ENCODE measurements around the gene GABBR1.

Gene GABBR1

DNA sequence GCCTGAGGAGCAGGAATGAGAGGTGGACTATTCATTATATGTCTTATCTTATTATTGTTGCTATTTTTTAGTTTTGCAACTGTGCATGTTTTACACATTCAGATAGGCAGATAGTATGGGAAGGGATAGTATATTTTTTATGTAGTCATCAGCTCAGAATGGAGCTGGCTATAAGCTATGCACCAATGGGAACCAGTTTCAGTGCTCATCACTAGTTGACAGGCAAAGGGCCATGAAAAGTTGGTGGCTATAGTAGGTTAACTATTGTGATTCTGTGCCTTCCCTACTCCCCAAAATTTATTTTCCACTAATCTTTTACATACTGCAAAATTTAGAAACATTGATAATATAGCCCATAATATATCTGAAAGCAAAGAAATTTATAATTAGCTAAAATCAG is 68.1 kb downstream of the GABBR1 start:
- DNase-seq (ENCODE audit: low read depth, low spot score) = no peak
- no peak overlapping the region for H3K4me3 ChIP-seq (ENCODE audit: insufficient read length, low read depth)
- TF ChIP-seq YY1 (IDR thresholded peaks at IDR 0.05; ENCODE audit: insufficient read depth, insufficient read length) (no peak), ZNF274 (IDR thresholded peaks at IDR 0.05; ENCODE audit: low read depth, low read length) (no peak), SUZ12 (IDR thresholded peaks at IDR 0.05; ENCODE audit: extremely low read depth, insufficient read depth, insufficient read length) (no peak)
- no peaks in the 10 kb centered on the region for H3K36me3 ChIP-seq (ENCODE audit: insufficient read depth, insufficient read length, low read length)
- no peak overlapping the region for H3K9ac ChIP-seq (ENCODE audit: insufficient read length, low read depth)
- no peaks in the 10 kb centered on the region for H3K9me3 ChIP-seq (ENCODE audit: insufficient read depth, low read length)
- H3K27me3 ChIP-seq (ENCODE audit: insufficient read depth, insufficient read length) = no peaks in the 10 kb centered on the region
- H3K4me1 ChIP-seq (ENCODE audit: insufficient read depth, insufficient read length) = no peaks in the 10 kb centered on the region

DNA sequence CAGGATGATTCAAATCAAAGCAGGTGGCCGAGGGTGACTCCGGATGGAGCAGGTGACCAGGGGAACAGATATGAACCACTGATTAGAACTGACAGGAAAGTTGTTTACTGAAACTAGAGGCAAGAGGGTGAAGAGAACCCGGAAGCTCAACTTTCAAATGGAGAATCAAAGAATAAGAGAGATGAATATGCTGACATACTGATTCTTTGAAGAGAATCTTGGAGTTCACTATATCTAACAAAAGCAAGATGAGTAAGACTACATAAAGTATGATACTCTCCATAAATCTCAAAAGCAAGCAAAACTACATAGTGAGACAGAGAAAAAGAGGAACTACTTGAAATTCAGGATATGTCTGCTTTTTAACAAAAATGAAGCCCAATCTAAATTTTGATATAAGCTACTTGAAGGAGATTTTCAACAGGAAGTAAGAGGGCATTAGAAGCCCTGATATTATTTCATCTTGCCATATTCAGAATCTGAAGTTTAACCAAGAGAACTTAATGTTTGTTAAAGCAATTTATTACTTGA is 69.5 kb downstream of the GABBR1 start:
- TF ChIP-seq ZNF274 (IDR thresholded peaks at IDR 0.05; ENCODE audit: low read depth, low read length) = no peak
- TF ChIP-seq YY1 (IDR thresholded peaks at IDR 0.05; ENCODE audit: insufficient read depth, insufficient read length) = no peak
- no peak for TF ChIP-seq SUZ12 (IDR thresholded peaks at IDR 0.05; ENCODE audit: extremely low read depth, insufficient read depth, insufficient read length)
- H3K4me3 ChIP-seq (ENCODE audit: insufficient read length, low read depth) = no peak overlapping the region
- H3K9ac ChIP-seq (ENCODE audit: insufficient read length, low read depth) = no peak overlapping the region
- H3K9me3 ChIP-seq (ENCODE audit: insufficient read depth, low read length) = no peaks in the 10 kb centered on the region
- H3K27me3 ChIP-seq (ENCODE audit: insufficient read depth, insufficient read length) = no peaks in the 10 kb centered on the region
- no peaks in the 10 kb centered on the region for H3K4me1 ChIP-seq (ENCODE audit: insufficient read depth, insufficient read length)
- no peak for DNase-seq (ENCODE audit: low read depth, low spot score)
- no peaks in the 10 kb centered on the region for H3K36me3 ChIP-seq (ENCODE audit: insufficient read depth, insufficient read length, low read length)

DNA sequence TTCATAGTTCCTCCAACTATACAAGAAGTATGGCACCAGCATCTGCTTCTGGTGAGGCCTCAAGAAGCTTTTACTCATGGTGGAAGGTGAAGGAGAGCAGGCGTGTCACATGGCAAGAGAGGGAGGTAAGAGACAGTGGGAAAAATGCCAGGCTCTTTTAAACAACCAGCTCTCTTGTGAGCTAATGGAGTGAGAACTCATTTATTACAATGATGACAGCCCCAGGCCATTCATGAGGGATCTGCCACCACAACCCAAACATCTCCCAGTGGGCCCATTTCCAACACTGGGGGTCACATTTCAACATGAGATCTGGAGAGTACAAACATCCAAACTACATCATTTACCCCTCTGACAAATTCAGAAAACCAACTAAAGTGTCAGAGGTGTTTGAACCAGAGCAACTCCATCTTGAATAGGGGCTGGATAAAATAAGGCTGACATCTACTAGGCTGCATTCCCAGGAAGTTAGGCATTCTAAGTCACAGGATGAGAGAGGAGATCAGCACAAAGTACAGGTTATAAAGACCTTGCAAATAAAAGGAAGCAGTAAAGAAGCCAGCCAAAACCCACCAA is 71.3 kb downstream of the GABBR1 start:
- no peaks in the 10 kb centered on the region for H3K9me3 ChIP-seq (ENCODE audit: insufficient read depth, low read length)
- DNase-seq (ENCODE audit: low read depth, low spot score) = no peak
- no peak for TF ChIP-seq YY1 (IDR thresholded peaks at IDR 0.05; ENCODE audit: insufficient read depth, insufficient read length)
- TF ChIP-seq ZNF274 (IDR thresholded peaks at IDR 0.05; ENCODE audit: low read depth, low read length) = no peak
- no peak for TF ChIP-seq SUZ12 (IDR thresholded peaks at IDR 0.05; ENCODE audit: extremely low read depth, insufficient read depth, insufficient read length)
- peaks cover 2% of the 10 kb centered on the region for H3K27me3 ChIP-seq (ENCODE audit: insufficient read depth, insufficient read length)
- H3K4me1 ChIP-seq (ENCODE audit: insufficient read depth, insufficient read length) = no peaks in the 10 kb centered on the region
- no peak overlapping the region for H3K4me3 ChIP-seq (ENCODE audit: insufficient read length, low read depth)
- H3K9ac ChIP-seq (ENCODE audit: insufficient read length, low read depth) = no peak overlapping the region
- no peaks in the 10 kb centered on the region for H3K36me3 ChIP-seq (ENCODE audit: insufficient read depth, insufficient read length, low read length)

DNA sequence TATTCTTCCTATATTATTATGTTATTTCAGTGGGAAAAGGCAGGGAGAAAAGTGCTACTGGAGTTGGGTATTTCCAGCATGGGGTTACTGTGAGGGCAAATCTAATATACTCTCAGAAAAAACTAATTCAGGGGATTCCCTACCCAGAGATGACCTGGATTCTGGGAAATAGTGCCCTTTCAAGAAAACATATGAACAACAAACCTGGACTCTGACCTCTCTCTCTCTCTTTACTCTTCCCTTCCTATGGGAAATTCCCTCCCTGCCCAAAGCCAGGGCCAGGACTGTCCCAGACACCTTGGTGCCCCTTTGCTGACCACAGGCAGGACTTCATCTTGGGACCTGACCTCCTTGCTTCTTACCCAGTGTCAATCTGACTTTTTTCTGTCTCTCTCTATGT is 71.9 kb downstream of the GABBR1 start:
- no peak for DNase-seq (ENCODE audit: low read depth, low spot score)
- no peaks in the 10 kb centered on the region for H3K36me3 ChIP-seq (ENCODE audit: insufficient read depth, insufficient read length, low read length)
- peaks cover 8% of the 10 kb centered on the region for H3K27me3 ChIP-seq (ENCODE audit: insufficient read depth, insufficient read length)
- H3K4me3 ChIP-seq (ENCODE audit: insufficient read length, low read depth) = no peak overlapping the region
- TF ChIP-seq SUZ12 (IDR thresholded peaks at IDR 0.05; ENCODE audit: extremely low read depth, insufficient read depth, insufficient read length) (no peak), YY1 (IDR thresholded peaks at IDR 0.05; ENCODE audit: insufficient read depth, insufficient read length) (no peak), ZNF274 (IDR thresholded peaks at IDR 0.05; ENCODE audit: low read depth, low read length) (no peak)
- no peaks in the 10 kb centered on the region for H3K9me3 ChIP-seq (ENCODE audit: insufficient read depth, low read length)
- H3K4me1 ChIP-seq (ENCODE audit: insufficient read depth, insufficient read length) = no peaks in the 10 kb centered on the region
- no peak overlapping the region for H3K9ac ChIP-seq (ENCODE audit: insufficient read length, low read depth)

DNA sequence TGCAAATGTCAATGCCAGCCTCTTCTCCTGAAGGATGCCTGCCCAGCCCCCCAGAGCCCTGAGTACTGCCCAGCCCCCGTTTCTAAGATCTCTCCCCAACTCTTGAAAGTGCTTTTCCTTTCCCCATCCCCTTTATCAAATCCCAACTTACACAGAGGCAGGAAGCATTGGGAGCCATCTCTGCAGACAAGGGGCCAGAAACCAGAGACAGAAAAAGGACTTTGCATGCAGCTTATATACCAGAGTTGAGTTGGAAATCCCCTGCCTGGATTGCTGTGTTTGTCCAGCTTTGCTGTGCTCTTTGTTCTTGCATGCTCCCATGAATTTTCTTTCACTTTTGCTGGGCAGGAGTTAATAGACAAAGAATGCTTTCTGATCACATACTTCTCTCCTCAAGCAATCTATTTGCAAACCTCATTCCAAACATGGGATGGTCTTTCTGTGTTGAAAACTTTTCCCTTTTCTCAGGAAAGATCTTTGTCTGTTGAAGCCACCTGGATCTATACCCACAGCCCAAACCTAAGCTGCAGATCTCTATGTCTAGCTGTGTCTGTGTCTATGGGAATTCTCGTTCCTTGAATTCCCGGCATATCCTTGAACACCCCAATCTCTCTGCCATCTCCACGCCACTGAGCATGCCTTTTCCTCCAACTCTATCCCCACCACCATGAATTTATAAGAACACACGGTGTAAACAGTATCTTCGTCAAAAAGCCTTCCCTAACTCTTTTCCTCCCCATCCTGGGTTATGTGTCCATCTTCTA is 73.3 kb downstream of the GABBR1 start, which contains the start of gene UBD:
UBD (minus strand) TSS at position 209 of the 764 bp plus-strand sequence; CDS start at position 178, 31 bp downstream.
- Histone ChIP-seq H3K4me1 (ENCODE audit: insufficient read depth, insufficient read length) (no peaks in the 10 kb centered on the region), H3K36me3 (ENCODE audit: insufficient read depth, insufficient read length, low read length) (no peaks in the 10 kb centered on the region), H3K4me3 (ENCODE audit: insufficient read length, low read depth) (no peak within 1 kb of the TSS), H3K9ac (ENCODE audit: insufficient read length, low read depth) (no peak within 1 kb of the TSS), H3K27me3 (ENCODE audit: insufficient read depth, insufficient read length) (peaks cover 22% of the 10 kb centered on the region), H3K9me3 (ENCODE audit: insufficient read depth, low read length) (no peaks in the 10 kb centered on the region)
- no peak for DNase-seq (ENCODE audit: low read depth, low spot score)
- TF ChIP-seq ZNF274 (IDR thresholded peaks at IDR 0.05; ENCODE audit: low read depth, low read length) (no peak), YY1 (IDR thresholded peaks at IDR 0.05; ENCODE audit: insufficient read depth, insufficient read length) (no peak), SUZ12 (IDR thresholded peaks at IDR 0.05; ENCODE audit: extremely low read depth, insufficient read depth, insufficient read length) (no peak)

DNA sequence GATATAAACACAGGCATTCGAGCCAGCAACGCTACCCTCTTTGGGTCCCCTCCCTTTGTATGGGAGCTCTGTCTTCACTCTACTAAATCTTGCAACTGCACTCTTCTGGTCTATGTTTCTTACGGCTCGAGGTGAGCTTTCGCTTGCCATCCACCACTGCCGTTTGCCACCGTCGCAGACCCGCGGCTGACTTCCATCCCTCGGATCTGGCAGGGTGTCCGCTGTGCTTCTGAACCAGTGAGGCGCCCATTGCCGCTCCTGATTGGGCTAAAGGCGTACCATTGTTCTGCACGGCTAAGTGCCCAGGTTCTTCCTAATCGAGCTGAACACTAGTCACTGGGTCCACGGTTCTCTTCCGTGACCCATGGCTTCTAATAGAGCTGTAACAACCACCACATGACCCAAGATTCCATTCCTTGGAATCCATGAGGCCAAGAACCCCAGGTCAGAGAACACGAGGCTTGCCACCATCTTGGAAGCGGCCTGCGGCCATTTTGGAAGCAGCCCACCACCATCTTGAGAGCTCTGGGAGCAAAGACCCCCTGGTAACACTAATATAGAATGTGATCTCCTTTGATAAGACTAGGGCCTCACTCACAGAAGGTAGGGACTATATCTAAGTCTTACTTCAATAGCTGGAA is 74.4 kb downstream of the GABBR1 start:
- Histone ChIP-seq H3K9me3 (ENCODE audit: insufficient read depth, low read length) (no peaks in the 10 kb centered on the region), H3K4me1 (ENCODE audit: insufficient read depth, insufficient read length) (no peaks in the 10 kb centered on the region), H3K9ac (ENCODE audit: insufficient read length, low read depth) (no peak overlapping the region), H3K4me3 (ENCODE audit: insufficient read length, low read depth) (no peak overlapping the region), H3K36me3 (ENCODE audit: insufficient read depth, insufficient read length, low read length) (no peaks in the 10 kb centered on the region), H3K27me3 (ENCODE audit: insufficient read depth, insufficient read length) (peaks cover 34% of the 10 kb centered on the region)
- no peak for TF ChIP-seq ZNF274 (IDR thresholded peaks at IDR 0.05; ENCODE audit: low read depth, low read length)
- no peak for DNase-seq (ENCODE audit: low read depth, low spot score)

DNA sequence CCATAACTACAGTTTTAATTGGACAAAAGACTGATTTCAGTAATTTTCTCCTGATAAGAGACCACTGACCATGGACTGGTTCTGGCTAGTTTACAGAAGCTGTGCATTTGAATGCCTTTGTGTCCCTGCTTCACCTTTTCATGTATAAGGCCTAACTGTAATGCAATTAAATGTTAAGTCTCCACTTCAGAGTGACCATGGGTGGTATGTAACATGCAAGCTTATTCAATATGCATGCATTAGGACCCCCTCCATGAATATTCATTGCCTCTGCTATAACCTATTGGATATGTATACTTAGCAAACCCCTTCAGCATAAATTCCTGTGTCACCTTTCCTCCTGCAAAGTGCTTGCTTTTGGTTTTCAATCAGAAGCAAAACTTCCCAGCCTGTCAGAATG is 75.7 kb downstream of the GABBR1 start:
- Histone ChIP-seq H3K9me3 (ENCODE audit: insufficient read depth, low read length) (no peaks in the 10 kb centered on the region), H3K27me3 (ENCODE audit: insufficient read depth, insufficient read length) (peaks cover 46% of the 10 kb centered on the region), H3K36me3 (ENCODE audit: insufficient read depth, insufficient read length, low read length) (no peaks in the 10 kb centered on the region), H3K9ac (ENCODE audit: insufficient read length, low read depth) (no peak overlapping the region), H3K4me1 (ENCODE audit: insufficient read depth, insufficient read length) (no peaks in the 10 kb centered on the region), H3K4me3 (ENCODE audit: insufficient read length, low read depth) (no peak overlapping the region)
- TF ChIP-seq YY1 (IDR thresholded peaks at IDR 0.05; ENCODE audit: insufficient read depth, insufficient read length) = no peak
- TF ChIP-seq ZNF274 (IDR thresholded peaks at IDR 0.05; ENCODE audit: low read depth, low read length) = no peak
- TF ChIP-seq SUZ12 (IDR thresholded peaks at IDR 0.05; ENCODE audit: extremely low read depth, insufficient read depth, insufficient read length) = no peak
- peak; percentile 25 for DNase-seq (ENCODE audit: low read depth, low spot score)
